ENCODE results near the gene NPHP3.
"Not testable (repeated sequence)": the region's sequence is repeated elsewhere in the genome, so short reads cannot be mapped to it uniquely, and the experiment has no call there.

Gene NPHP3, protein sequence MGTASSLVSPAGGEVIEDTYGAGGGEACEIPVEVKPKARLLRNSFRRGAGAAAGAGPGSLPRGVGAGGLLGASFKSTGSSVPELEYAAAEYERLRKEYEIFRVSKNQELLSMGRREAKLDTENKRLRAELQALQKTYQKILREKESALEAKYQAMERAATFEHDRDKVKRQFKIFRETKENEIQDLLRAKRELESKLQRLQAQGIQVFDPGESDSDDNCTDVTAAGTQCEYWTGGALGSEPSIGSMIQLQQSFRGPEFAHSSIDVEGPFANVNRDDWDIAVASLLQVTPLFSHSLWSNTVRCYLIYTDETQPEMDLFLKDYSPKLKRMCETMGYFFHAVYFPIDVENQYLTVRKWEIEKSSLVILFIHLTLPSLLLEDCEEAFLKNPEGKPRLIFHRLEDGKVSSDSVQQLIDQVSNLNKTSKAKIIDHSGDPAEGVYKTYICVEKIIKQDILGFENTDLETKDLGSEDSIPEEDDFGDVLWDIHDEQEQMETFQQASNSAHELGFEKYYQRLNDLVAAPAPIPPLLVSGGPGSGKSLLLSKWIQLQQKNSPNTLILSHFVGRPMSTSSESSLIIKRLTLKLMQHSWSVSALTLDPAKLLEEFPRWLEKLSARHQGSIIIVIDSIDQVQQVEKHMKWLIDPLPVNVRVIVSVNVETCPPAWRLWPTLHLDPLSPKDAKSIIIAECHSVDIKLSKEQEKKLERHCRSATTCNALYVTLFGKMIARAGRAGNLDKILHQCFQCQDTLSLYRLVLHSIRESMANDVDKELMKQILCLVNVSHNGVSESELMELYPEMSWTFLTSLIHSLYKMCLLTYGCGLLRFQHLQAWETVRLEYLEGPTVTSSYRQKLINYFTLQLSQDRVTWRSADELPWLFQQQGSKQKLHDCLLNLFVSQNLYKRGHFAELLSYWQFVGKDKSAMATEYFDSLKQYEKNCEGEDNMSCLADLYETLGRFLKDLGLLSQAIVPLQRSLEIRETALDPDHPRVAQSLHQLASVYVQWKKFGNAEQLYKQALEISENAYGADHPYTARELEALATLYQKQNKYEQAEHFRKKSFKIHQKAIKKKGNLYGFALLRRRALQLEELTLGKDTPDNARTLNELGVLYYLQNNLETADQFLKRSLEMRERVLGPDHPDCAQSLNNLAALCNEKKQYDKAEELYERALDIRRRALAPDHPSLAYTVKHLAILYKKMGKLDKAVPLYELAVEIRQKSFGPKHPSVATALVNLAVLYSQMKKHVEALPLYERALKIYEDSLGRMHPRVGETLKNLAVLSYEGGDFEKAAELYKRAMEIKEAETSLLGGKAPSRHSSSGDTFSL (N-terminal part only)

DNA sequence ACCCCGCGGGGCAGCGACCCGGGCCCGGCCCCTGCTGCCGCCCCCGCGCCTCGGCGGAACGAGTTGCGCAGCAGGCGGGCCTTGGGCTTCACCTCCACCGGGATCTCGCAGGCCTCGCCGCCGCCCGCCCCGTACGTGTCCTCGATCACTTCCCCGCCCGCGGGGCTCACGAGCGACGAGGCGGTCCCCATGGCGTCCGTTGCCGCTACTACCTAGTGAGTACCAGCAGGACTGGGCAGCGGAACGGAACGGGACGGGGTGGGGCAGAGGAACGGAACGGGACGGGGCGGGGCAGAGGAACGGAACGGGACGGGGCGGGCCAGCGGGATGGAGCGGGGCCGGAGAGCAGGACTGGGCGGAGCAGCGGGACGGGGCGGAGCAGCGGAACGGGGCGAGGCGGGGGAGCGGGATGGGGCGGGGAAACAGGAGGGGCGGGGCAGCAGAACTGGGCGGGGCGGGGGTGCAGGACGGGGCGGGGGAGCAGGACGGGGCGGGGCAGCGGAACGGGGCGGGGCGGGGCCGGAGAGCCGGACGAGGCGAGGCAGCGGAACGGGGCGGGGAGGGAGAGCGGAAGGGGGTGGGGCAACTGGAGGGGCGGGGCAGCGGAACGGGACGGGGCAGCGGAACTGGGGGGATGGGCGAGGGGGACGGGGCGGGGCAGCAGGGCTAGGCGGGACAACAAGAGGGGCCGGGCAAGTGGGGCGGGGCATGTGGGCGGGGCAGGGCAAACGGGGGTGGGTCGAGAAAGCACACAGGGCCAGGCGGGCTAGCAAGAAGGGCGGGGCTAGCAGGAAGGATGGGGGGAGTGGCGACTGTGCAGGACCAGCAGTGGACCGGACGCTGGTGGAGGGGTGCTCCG, at the start of gene NPHP3:
TSS of gene NPHP3 (minus strand) at position 245 of the 859 bp plus-strand sequence. CDS start at position 191, 54 bp downstream.
- H3K27ac ChIP-seq = peak within 1 kb of the TSS; percentile 82 to 98 (median 91)
- H3K4me3 ChIP-seq = peak within 1 kb of the TSS; percentile 63 to 98 (median 87)

DNA sequence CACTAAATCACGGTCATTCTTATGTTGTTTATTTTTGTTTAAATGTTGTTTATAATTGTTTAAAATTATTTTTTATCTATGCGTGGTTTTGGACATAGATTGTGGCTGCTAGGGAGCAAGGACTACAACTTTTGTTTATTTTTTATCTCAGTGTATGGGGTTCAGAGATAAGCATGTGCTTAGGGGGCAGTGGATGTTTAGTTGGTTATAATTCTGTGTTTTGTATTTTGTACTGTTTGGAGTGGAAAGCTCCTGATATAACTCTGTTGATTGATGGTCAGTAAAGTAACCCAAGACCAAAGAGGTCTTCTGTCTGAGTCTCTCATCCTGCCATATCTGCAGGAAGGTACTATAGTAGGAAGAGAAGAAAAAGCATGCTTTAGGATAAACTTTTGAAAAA, 36.5 kb upstream of the NPHP3 start:
- Histone ChIP-seq H3K4me3 (no peak overlapping the region), H3K27ac (no peak overlapping the region)

DNA sequence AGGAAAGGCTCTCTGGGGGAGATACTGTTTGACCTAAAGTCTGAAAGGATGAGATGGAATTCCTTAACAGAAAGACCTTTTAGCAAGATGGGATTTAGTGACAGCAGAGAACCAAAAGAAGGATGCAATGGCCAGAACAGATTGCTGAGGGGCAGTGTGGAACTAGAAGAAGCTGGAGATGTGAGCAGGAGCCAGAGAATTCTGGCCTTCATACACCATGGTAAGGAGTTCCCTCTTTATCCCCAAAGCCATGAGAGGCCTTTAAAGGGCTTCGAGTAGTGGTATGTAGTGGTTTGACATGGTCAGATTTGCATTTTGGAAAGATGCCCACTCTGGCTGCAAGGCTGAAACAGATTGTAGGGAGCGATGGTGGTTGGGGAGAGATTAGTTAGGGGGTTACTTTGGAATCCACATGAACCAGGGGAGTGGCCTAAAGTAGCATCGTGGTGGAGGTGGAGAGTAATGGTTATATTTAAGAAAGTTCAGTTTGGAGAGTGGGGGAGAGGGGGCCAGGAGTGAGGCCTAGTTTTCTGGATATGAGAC, 34.0 kb upstream of the NPHP3 start:
- no peak overlapping the region for H3K27ac ChIP-seq

DNA sequence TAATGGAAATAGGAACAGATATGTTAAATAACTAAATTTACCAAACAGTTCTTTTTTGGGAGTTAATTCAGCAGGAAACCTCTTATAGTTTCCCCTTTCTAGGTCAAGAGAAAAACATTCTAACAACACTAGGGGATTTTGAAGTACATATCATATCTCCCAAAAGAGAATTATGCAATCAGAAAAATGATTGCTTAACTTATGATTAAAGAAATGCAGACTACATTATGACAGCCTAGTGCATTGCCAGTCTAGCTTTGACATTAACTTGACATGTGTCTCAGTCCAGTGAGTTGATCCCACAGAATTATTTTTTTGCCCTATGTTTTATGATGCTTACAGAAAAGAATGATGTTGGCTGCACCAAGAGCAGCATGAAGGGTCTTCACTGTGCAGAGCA, 31.7 kb upstream of the NPHP3 start:
- Histone ChIP-seq H3K4me3 (no peak overlapping the region), H3K27ac (no peak overlapping the region)

More for the DNA sequence above, 34.0 kb upstream of the NPHP3 start:
- no peak overlapping the region for H3K4me3 ChIP-seq

DNA sequence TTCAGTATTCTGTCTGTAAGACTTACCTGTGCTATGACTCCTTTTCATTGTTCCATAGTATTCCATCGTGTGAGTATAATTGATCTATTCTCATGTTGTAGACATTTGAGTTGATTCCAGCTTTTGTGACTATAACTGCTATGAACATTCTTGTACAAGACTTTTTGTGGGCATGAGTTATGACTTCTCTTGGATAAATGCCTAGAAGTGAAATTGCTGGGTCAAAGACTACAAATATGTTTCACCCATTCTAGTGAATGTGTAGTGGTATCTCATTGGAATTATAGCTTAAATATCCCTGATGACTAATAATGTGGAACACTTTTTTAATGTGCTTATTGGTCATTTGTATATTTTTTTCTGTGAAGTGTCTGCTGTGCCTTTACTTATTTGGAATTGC, 27.6 kb upstream of the NPHP3 start:
- Histone ChIP-seq H3K4me3 (no peak overlapping the region), H3K27ac (no peak overlapping the region)

DNA sequence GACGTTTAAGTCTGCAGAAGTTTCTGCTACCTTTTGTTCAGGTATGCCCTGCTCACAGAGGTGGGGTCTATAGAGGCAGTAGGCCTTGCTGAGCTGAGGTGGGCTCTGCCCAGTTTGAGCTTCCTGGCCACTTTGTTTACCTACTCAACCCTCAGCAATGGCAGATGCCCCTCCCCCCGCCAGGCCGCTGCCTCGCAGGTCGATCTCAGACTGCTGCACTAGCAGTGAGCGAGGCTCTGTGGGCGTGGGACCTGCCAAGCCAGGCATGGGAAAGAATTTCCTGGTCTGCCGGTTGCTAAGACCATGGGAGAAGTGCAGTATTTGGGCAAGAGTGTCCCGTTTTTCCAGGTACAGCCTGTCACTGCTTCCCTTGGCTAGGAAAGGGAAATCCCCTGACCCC, 24.5 kb upstream of the NPHP3 start:
- H3K27ac ChIP-seq, H3K4me3 ChIP-seq: not testable (repeated sequence)

DNA sequence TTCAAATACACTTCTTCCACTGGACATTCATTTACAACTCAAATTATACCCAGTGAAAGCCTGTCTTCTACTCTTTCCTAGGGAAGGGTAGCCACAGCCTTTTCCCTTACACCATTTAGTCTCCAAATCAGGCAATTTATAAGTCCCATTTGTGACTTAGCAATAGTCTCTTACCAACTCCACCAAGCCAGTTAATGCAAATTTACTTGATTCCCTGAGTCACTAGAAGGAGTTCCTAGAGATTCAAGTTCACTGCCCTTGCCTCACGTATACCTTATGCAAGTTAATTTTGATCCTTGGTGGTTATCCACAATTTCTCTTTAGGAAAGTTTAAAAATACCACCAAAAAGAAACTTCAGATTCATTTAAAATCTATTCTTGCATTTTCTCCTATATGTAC, 16.1 kb upstream of the NPHP3 start:
- no peak overlapping the region for H3K4me3 ChIP-seq
- no peak overlapping the region for H3K27ac ChIP-seq

DNA sequence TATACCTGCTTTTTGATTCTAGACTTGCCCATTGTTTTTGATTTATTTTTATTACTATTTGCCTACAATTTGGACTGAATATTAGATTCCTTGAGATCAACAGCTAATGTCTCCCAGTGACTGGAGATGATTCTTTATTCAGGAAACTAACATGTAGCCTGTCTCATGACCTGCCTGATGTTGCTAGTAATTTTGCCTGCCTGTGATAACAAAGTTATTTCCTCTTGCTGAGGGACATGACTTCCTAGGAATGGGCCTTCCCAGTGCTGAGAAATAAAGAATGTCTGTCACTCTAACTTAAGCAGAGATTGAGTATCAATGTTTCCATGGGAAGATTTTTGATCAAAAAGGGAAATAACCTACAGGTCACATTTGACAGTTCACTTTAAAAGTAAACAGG, 13.4 kb upstream of the NPHP3 start:
- Histone ChIP-seq H3K27ac (no peak overlapping the region), H3K4me3 (no peak overlapping the region)

DNA sequence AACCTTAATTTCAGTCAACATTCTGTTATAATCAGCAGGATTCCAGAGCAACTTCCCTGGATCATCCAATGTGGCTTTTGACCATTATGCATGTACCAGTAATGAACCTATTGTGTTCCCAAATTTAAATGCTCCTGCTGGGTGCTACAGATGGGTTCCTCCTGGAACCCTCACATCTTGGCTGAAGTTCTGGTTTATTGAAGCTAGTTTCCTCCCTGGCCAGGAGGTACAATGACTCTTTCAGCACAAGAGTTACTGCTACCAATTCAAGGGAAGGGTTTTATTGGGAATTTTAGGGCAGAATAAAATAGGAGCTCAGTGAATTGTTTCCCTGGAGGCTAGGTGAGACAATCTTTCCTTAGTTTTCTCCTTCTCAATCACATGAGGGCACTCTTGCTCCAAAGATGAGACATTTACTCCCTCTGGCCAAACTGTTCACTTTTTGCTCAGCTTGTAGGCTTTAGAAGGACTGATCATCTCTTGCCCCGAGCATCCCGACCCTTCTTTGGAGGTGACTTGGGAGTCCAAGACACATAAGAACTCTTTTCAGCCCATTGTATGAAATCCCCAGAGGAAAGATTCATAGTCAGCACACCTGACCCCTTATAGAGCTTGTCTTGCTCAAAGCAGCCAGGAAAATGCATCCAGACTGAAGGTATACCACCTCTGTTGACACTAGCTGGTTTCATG, 8.8 kb upstream of the NPHP3 start:
- no peak overlapping the region for H3K4me3 ChIP-seq
- H3K27ac ChIP-seq = no peak overlapping the region

DNA sequence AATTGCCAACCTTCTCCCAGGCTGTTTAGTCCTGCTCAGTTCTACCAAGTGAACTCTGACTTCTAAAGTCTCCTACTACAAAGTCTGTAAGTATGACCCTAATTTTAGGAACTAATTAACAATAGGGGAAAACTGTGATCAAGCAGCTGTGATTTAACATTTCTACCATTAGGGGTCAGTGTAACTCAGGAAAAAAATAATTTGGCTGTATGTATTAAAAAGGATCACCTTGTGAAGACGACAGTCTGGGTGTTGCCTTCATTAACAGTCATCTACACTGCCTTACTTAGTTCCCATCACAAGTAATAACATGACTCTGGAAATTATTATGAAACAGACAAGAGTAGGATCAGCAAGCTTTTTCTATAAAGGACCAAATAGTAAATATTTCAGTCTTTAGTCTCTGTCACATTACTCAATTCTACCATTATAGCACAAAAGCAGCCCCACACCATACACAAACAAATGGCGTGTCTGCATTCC, 4.2 kb upstream of the NPHP3 start:
- Histone ChIP-seq H3K4me3 (no peak overlapping the region), H3K27ac (no peak overlapping the region)

DNA sequence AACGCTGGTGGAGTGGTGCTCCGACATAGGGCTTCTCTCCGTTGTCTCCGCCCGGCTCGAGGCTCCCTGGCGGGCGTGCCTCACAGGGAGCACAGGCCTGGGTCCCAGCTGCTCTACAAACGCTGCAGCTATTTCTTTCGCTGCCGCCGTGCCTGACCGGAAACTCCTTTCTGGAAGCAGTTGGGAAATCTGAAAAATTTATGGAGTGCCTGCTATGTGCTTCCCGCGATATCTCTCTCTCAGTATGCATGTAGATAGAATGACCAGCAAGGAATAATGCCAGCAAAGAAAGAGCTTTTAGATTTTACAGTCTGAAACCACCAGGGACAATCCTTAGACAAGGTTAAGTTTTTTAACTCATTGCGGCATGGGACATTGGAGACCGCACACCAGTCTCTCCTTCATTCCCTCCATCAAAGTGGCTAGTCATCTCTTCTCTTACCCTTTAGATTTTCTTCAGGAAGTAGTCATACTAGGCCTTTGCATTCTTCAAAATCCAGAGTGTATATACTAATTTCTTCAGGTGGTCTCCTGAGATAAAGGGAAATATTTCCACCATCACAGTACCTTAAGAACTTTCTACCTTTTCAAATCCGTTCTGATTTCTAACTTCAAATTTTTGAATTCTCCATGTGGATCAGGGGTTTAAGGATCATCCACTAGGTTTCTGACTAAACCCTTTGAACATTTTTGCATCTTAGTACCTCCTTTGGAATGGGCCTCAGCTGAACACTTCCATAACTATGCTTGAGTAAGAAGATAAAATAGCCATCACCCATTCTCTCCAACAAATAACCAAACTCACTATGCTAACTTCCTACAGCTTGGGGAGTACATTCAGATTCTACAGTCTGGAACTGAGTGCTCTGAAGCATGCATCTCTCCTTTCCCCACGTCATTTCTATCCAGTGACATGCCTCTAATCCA, 1.1 kb upstream of the NPHP3 start:
- peak overlapping the region in 20 of 21 experiments; percentile 33 to 86 (median 74) for H3K27ac ChIP-seq
- H3K4me3 ChIP-seq = peak overlapping the region; percentile 41 to 64 (median 55)

DNA sequence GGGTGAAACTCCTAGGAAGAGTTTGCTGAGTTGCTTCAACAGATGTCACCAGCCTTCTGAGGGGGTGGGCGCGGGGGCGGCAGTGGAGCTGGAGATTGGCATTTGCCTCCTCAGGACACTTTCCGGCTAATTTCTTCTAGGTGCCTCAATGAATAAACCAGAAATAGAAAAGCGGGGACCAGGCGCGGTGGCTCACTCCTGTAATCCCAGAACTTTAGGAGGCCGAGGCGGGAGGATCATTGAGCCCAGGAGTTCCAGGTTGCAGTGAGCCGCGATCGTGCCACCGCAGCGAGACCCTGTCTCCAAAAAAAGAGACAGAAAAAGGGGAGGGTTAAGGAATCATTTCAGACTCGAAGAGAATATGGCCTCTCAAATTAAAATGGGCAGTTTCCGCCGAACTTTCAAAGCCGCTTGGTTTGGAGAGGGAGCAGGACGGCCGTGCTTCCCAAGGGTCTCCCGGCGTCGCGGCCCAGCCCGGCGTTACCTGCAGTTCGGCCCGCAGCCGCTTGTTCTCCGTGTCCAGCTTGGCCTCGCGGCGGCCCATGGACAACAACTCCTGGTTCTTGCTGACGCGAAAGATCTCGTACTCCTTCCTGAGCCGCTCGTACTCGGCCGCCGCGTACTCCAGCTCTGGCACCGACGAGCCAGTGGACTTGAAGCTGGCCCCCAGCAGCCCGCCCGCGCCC, 587 bp downstream of the NPHP3 start:
- H3K27ac ChIP-seq = peak overlapping the region; percentile 82 to 98 (median 91)
- H3K4me3 ChIP-seq = peak overlapping the region; percentile 63 to 98 (median 87)

DNA sequence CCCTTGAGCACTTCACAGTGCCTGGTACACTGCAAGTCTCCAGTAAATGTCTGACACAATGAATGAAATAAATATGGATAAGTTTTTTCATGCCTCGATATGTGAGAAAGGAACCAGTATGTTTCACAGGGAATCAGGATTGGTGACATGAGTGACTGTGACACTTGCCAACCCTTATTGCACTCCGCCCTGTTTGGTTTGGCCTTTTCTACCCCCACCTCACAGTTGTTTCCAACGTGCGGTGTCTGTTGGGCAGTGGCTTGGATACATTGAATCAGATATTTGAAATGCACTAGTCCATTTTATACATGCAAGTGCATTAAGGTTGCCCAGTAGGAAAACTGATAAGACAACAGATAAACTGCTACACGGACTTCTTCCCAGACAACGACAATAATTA, 2.0 kb downstream of the NPHP3 start:
- H3K4me3 ChIP-seq = no peak overlapping the region
- H3K27ac ChIP-seq = no peak overlapping the region

DNA sequence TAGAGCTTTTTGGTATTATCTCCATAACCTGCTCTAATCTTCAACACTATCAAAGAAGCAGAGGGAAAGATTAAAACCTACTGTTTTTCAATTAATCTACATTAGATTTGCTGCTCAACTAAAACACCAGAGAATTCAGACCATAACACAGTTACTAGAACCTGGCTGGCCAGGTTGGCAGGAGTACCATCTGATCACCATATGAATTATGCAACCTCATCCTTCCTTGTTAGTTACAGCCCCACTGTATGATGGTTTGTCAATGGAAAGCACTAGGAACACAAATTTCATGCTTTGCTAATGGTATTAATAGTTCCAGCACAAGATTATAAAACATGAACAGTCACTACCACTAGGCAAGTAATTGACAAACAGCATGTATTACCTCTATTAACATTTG, 5.8 kb downstream of the NPHP3 start:
- Histone ChIP-seq H3K27ac (no peak overlapping the region), H3K4me3 (no peak overlapping the region)

DNA sequence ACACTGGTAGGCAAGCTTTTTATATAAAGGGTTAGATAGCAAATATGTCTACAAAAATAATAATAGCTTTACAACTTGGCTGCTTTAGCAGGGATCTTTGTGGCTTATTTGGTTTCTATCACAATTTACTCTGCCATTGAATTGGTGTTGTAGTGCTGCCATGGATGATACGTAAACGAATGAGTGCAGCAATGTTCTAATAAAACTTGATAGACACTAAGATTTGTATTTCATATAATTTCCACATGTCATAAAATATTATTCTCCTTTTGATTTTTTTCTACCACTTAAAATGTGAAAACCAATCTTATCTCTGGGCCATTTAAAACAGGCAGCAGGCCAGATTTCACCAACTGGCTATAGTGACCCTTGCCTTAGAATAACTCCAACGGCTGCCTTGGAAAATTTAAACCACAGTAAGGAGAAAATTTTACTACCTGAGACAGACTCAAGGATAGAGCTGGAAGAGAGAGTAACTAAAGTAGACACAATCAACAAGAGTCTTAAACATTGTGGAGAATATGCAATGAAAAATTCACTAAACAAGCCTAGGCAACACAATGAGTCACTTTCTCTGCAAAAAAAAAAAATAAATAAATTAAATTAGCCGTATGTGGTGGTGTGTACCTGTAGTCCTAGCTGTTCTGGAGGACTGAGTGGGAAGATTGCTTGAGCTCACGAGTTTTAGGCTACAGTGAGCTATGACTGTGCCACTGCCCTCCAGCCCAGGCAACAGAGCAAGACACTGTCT, 8.1 kb downstream of the NPHP3 start:
- H3K27ac ChIP-seq = no peak overlapping the region

DNA sequence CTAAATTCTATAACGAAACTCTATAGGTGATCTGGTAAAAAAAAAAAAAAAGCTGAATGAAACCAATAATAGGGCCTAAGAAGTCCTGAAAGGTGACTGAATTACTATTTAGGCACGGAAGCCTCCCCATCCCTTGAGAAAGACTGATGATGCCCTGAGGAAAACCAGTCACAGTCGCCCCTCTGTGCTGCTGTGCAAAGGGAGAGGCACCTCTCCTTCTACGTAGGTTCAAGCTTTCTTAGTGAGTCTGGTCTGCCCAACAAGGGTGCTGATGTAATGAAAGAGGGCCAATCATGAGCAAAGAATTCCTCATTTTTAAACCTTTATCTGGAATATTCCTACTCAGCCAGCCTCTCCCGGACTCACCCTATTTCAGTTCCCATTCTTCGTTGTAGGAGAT, 11.9 kb downstream of the NPHP3 start:
- H3K27ac ChIP-seq = no peak overlapping the region
- no peak overlapping the region for H3K4me3 ChIP-seq

More for the DNA sequence above, 8.1 kb downstream of the NPHP3 start:
- no peak overlapping the region for H3K4me3 ChIP-seq
